Measurements from ENCODE around the gene SUN2. TPM values are rescaled to one million over a fixed set of nuclear protein-coding genes. Genes with fewer than 3 reads are reported as not detected.

SUN2 gene
- total RNA-seq, 4 donors from 2014 or later, result 417 to 598 (median 449) TPM

GRCh38 chr22:38786631-38787030, 30.8 kb upstream of the SUN2 start:
- Histone ChIP-seq H3K27ac (replicated peaks in 1 of 4) (peak overlapping the region; percentile 67 to 73 (median 70)), H3K4me3 (no peak overlapping the region), H3K36me3 (peaks cover 0 to 24% (median 10%) of the 10 kb centered on the region in 4 donors), H3K27me3 (no peaks in the 10 kb centered on the region), H3K4me1 (peaks cover 40 to 57% (median 42%) of the 10 kb centered on the region in 4 donors), H3K9me3 (no peaks in the 10 kb centered on the region)
- DNase-seq (ENCODE audit: extremely low spot score), result no peak
- no peak for TF ChIP-seq POLR2A (IDR thresholded peaks at IDR 0.05; ENCODE audit: low read depth)
- no peak for TF ChIP-seq CTCF (IDR thresholded peaks at IDR 0.05)
- no peak for TF ChIP-seq POLR2AphosphoS5 (IDR thresholded peaks at IDR 0.05)
- no peak for TF ChIP-seq EP300 (IDR thresholded peaks at IDR 0.05)
- intact Hi-C loops (cut with DNase I), result no loop called here
- WGBS, result 69% methylated on average over 3 of the region's 3 CpGs

GRCh38 chr22:38784856-38785255, 29.1 kb upstream of the SUN2 start:
- intact Hi-C loops (cut with DNase I), result no loop called here
- H3K4me3 ChIP-seq, result no peak overlapping the region
- H3K27me3 ChIP-seq, result no peaks in the 10 kb centered on the region
- H3K27ac ChIP-seq (replicated peaks in 1 of 4), result peak overlapping the region in 1 of 4 donors; percentile 73
- peaks cover 0 to 30% (median 15%) of the 10 kb centered on the region in 4 donors for H3K36me3 ChIP-seq
- H3K9me3 ChIP-seq, result no peaks in the 10 kb centered on the region
- TF ChIP-seq EP300 (IDR thresholded peaks at IDR 0.05) (no peak), POLR2AphosphoS5 (IDR thresholded peaks at IDR 0.05) (no peak), POLR2A (IDR thresholded peaks at IDR 0.05; ENCODE audit: low read depth) (no peak), CTCF (IDR thresholded peaks at IDR 0.05) (no peak)
- peaks cover 40 to 57% (median 42%) of the 10 kb centered on the region in 4 donors for H3K4me1 ChIP-seq
- WGBS, result 100% methylated on average over 5 of the region's 5 CpGs
- no peak for DNase-seq (ENCODE audit: extremely low spot score)

GRCh38 chr22:38784035-38784434, 28.2 kb upstream of the SUN2 start:
- H3K36me3 ChIP-seq, result peaks cover 7 to 34% (median 21%) of the 10 kb centered on the region in 4 donors
- DNase-seq (ENCODE audit: extremely low spot score), result no peak
- peaks cover 36 to 55% (median 38%) of the 10 kb centered on the region in 4 donors for H3K4me1 ChIP-seq
- H3K27ac ChIP-seq (replicated peaks in 1 of 4), result no peak overlapping the region
- no peaks in the 10 kb centered on the region for H3K9me3 ChIP-seq
- no peaks in the 10 kb centered on the region for H3K27me3 ChIP-seq
- H3K4me3 ChIP-seq, result no peak overlapping the region
- intact Hi-C loops (cut with DNase I), result no loop called here
- WGBS, result 97% methylated on average over 14 of the region's 15 CpGs
- TF ChIP-seq POLR2A (IDR thresholded peaks at IDR 0.05; ENCODE audit: low read depth) (no peak), EP300 (IDR thresholded peaks at IDR 0.05) (no peak), POLR2AphosphoS5 (IDR thresholded peaks at IDR 0.05) (no peak), CTCF (IDR thresholded peaks at IDR 0.05) (no peak)

GRCh38 chr22:38783095-38783615, 27.4 kb upstream of the SUN2 start:
- intact Hi-C loops (cut with DNase I), result no loop called here
- H3K4me3 ChIP-seq, result no peak overlapping the region
- H3K36me3 ChIP-seq, result peaks cover 8 to 43% (median 28%) of the 10 kb centered on the region in 4 donors
- H3K27ac ChIP-seq (replicated peaks in 1 of 4), result no peak overlapping the region
- 68% methylated on average over 13 of the region's 14 CpGs for WGBS
- TF ChIP-seq CTCF (IDR thresholded peaks at IDR 0.05) (no peak), EP300 (IDR thresholded peaks at IDR 0.05) (no peak), POLR2AphosphoS5 (IDR thresholded peaks at IDR 0.05) (no peak), POLR2A (IDR thresholded peaks at IDR 0.05; ENCODE audit: low read depth) (no peak)
- no peak for DNase-seq (ENCODE audit: extremely low spot score)
- no peaks in the 10 kb centered on the region for H3K27me3 ChIP-seq
- H3K9me3 ChIP-seq, result no peaks in the 10 kb centered on the region
- H3K4me1 ChIP-seq, result peaks cover 27 to 46% (median 30%) of the 10 kb centered on the region in 4 donors
